Activated T-cell treated with anti-CD3 and anti-CD28 coated beads, Interleukin-2, amount 50 U/mL, for 24 hours (primary cell): Measurements from ENCODE around the gene DHX32.

Experiments used
- DNase-seq: peaks from one replicate; pipeline ENCODE4 v3.0.0-alpha.2; 2020
- H3K27ac Mint-ChIP-seq: 2 replicates; pipeline ENCODE4 v1.8.0; 2020; ENCODE audit warnings: mild to moderate bottlenecking, mixed read lengths
- H3K27me3 Mint-ChIP-seq: 2 replicates; pipeline ENCODE4 v1.8.0; 2020; ENCODE audit warnings: mixed read lengths
- H3K36me3 Mint-ChIP-seq: 2 replicates; pipeline ENCODE4 v1.8.0; 2020; ENCODE audit warnings: low read depth, mixed read lengths
- H3K4me1 Mint-ChIP-seq: 2 replicates; pipeline ENCODE4 v1.8.0; 2020; ENCODE audit warnings: low read depth, mixed read lengths
- H3K4me3 Mint-ChIP-seq: 2 replicates; pipeline ENCODE4 v1.8.0; 2020; ENCODE audit warnings: mild to moderate bottlenecking, moderate library complexity, mixed read lengths
- H3K9me3 Mint-ChIP-seq: 2 replicates; pipeline ENCODE4 v1.8.0; 2020; ENCODE audit warnings: mixed read lengths

The DHX32 gene

DNA sequence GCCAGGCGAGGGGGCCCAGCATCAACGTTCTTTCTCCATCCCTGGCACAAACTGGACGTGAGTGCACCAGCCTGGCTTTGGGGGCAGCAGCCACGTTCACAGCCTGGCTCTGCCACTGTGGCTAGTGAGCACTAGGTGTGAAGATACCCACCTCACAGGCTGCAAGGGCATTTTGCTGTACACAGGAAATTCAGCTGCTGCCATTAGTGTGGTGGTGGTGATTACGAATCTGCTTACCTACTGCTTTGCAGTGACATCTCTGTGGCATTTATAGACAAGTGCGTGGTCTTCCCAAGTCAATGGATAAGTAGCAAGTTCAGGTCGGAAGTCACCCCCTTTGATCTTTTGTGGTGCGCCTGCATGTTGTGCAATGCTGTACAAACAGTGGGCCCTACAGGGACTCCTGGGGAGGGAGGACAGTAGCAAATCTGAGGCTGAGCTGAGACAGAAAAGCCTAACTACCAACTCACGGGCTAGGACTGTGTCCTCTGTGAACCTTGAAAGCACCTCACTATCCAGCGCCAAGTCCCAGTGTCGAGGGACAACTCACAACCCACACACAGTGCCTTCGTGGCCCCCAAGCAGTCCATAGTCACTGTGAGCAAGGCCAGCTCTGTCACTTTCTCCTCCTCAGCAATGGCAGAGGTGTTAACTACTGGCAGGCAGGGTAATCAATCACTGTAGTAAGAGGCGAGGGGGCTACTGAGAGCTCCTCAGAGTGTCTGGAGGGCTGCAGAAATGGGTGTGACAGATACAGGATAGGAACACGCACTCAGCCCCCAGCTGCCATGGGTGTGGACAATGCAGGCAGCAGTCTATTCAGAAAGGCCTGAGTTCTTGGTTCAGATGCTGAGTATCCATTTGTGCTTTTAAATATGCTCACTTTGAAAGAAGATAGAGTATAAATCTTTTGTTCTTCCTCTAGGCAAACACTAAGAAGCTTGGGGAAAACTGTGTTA lies 88.5 kb downstream of the DHX32 start:
- no peak overlapping the region for H3K4me3 Mint-ChIP-seq
- DNase-seq = no peak
- no peak overlapping the region for H3K27ac Mint-ChIP-seq
- peaks cover 77% of the 10 kb centered on the region for H3K36me3 Mint-ChIP-seq
- peaks cover 19% of the 10 kb centered on the region for H3K4me1 Mint-ChIP-seq
- H3K9me3 Mint-ChIP-seq = no peaks in the 10 kb centered on the region
- H3K27me3 Mint-ChIP-seq = no peaks in the 10 kb centered on the region

DNA sequence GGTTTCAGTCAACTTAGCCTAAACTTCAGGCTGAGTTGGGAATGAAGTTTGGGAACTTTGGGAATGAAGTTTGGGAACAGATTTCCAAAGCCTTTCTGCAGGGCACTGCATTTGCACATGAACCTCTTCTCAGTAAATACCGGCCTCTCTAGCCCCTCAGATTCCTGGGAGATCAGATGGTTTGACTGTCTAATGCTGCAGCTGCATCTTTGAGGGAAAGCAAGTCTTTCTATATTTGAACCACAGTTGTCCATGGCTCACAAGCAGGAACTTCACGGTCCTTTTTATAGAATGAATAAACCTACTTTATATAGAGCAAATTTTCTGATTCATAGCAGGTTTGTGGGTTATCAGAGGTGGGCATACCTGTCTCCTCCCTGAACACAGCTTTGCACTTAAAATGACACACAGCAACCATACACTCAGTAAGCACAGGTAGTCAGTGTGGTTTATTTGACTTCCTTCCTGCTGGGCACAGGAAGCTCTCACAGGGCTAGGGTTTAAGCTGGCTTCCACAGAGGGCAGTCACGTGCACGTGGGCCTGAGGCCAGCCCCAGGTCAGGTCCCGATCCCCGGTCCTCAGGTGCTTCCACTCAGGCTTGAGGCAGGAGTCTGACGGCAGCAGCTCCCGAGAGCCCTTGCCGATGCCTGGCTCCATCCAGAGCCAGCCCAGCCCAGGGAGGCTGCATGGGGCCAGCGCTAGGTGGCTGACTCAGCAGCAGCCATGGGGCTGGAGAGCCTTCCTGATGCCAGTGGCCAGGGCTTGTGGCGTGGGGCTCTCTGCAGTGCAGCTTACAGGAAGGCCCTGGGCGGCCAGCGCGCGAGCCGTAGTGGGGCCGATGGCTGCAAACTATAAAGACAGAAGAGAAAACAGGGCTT lies 92.7 kb downstream of the DHX32 start:
- no peak for DNase-seq
- no peak overlapping the region for H3K4me3 Mint-ChIP-seq
- peaks cover 28% of the 10 kb centered on the region for H3K4me1 Mint-ChIP-seq
- no peaks in the 10 kb centered on the region for H3K9me3 Mint-ChIP-seq
- H3K27ac Mint-ChIP-seq = peak overlapping the region; percentile 68
- no peaks in the 10 kb centered on the region for H3K27me3 Mint-ChIP-seq
- H3K36me3 Mint-ChIP-seq = peaks cover 45% of the 10 kb centered on the region
